ENCODE measurements around the gene STK32A.

STK32A gene

GRCh38 chr5:147426640-147427327 lies 192.0 kb downstream of the STK32A start:
- no peak for DNase-seq (ENCODE audit: low read depth)

GRCh38 chr5:147427521-147428401 lies 192.9 kb downstream of the STK32A start:
- DNase-seq (ENCODE audit: low read depth), result no peak

GRCh38 chr5:147430628-147431027 lies 195.8 kb downstream of the STK32A start:
- DNase-seq (ENCODE audit: low read depth), result no peak

GRCh38 chr5:147431586-147431985 lies 196.8 kb downstream of the STK32A start:
- no peak for DNase-seq (ENCODE audit: low read depth)

GRCh38 chr5:147432323-147432722 lies 197.5 kb downstream of the STK32A start:
- DNase-seq (ENCODE audit: low read depth), result no peak

GRCh38 chr5:147434049-147434448 lies 199.2 kb downstream of the STK32A start:
- no peak for DNase-seq (ENCODE audit: low read depth)

- DNase-seq (ENCODE audit: low read depth), result no peak
Observed at GRCh38 chr5:147436596-147436995, 201.8 kb downstream of the STK32A start.

- no peak for DNase-seq (ENCODE audit: low read depth)
Observed at GRCh38 chr5:147437161-147437596, 202.4 kb downstream of the STK32A start.
